GM21390 (cell line): ENCODE data around the gene EME2.

Source experiments
- ATAC-seq: cut with Tn5 transposase; IDR thresholded peaks from one replicate; pipeline ENCODE4 v1.9.1; 2021; ENCODE audit not compliant: unreplicated experiment

Gene EME2

GRCh38 chr16:1817716-1818115 is 45.1 kb downstream of the EME2 start:
- ATAC-seq, result no peak

DNA sequence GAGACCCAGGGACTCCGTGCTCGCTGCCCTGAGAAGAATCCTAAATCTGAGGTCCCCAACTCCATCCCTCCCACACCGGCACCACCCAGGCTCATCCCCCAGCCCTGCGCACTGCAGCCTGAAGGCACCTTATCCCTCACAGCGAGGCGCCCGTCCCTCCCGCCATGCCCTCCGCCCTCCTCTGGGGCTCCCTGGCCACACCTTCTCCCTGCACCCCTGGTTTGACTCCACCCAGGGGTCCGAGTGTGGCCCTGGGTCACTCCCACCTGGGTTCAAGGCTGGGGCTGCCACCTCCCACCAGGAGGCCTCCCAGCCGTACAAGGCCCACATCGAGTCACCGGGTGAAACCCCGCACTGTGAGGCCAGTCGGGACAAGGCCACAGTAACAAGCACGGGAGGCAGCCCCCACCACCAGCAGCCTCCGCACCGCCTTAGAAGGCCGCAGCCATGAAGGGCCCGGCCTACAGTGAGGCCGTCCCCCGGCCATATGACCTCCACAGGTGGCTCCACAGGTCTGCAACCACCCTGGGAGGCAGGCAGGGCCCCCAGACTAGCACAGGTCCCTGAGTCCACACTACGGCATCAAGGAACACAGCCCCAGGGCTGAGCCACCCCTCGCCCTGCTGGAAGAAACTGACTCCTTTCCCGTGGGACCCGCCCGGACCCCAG is 45.7 kb downstream of the EME2 start:
- ATAC-seq, result no peak

GRCh38 chr16:1818873-1819525 is 46.4 kb downstream of the EME2 start:
- ATAC-seq, result no peak

GRCh38 chr16:1819611-1820010 is 47.0 kb downstream of the EME2 start:
- no peak for ATAC-seq

DNA sequence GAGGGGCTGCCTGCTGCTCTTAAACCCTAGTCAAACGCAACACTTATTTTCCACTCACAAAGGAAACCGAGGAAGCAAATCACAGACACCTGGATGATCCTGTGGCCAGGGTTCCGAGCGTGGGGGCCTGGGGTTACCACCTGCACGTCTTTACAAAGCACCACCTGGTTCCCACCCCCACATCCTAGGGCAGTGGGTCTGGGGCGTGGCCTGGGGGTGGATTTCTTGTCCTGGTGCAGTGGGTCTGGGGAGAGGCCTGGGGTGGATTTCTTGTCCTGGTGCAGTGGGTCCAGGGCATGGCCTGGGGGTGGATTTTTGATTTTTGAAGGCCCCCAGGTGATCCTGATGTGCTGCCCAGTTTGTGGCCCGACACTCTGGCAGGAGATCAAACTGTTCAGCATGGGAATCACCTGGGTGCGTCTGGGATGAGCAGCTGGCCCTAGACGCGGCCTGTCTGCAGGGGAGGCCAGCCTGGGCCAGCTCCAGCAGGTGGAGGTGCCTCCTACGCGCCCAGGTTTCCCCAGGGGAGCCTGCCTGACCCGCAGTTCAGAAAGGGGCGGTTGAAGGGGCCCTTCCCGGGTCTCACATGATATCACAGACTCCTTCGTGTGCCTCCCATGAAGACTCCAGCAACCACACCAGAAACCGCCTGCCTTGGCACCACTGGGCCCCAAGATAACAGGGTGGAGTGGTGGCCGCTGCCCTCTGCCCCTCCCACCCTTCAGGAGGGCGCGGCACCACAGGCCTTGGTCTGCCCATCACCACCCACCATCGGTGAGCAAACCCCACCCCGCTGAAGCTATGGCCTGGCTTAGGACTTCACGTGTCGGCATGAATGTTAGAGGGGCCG is 47.7 kb downstream of the EME2 start:
- no peak for ATAC-seq

GRCh38 chr16:1820946-1821290 is 48.3 kb downstream of the EME2 start:
- no peak for ATAC-seq

GRCh38 chr16:1821861-1822611 is 49.4 kb downstream of the EME2 start:
- ATAC-seq, result no peak

DNA sequence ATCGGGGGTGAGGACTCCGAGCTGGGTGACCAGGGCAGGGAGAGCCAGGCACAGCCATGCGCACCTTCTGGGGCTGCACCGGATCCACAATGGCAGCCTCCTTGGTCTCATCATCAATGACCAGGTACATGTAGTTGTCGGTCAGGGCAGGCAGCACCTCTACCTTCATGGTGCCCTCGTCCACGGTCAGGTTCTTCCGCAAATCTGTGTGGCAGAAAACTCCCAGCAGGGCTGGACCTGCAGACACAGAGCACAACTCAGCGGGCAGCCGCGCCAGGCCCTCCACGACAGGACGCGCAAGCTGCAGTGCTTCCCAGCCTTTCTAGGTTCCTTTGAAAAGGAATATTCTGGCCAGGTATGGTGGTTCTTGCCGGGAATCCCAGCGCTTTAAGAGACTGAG is 50.2 kb downstream of the EME2 start:
- no peak for ATAC-seq

DNA sequence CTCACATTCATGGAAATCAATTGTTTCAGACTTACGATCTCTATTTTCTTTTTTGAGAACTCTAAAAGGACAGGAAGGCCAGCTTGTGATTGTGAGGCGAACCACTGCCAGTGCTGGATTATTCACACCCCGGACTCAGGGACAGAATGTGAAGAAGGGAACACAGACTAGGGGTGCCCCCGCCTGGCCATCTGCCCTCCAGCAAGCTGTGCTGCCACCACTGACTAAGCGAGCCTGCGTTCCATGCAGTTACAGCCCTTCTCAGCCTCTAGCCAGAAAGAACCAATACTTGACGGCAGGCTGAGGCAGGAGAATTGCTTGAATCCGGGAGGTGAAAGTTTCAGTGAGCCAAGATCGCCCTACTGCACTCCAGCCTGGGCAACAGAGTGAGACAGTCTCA is 51.2 kb downstream of the EME2 start:
- ATAC-seq, result no peak

GRCh38 chr16:1825381-1825863 is 52.8 kb downstream of the EME2 start:
- ATAC-seq, result no peak
